Activated CD8-positive, alpha-beta memory T cell treated with anti-CD3 and anti-CD28 coated beads, Interleukin-2, amount 10 ng/mL, durations not matched to agents 7 days and 5 days (primary cell): ENCODE data around the gene TMBIM1. TPM values are rescaled to one million over a fixed set of nuclear protein-coding genes. Genes with fewer than 3 reads are reported as not detected.
"Not testable (repeated sequence)": the region's sequence is repeated elsewhere in the genome, so short reads cannot be mapped to it uniquely, and the experiment has no call there.

Experiments used
- ATAC-seq: fragments of 150-1000 bp; cut with Tn5 transposase; one replicate; pipeline ENCODE4 v1.10.0; 2021; ENCODE audit warnings: moderate library complexity
- CTCF ChIA-PET: fragments of 350-600 bp; sonication (Branson Sonifier 250); formaldehyde crosslinking; loops from one replicate; lab custom pipeline; 2021; ENCODE audit warnings: antibody characterized with exemption; lab: Charles Lee
- DNase-seq: peaks from one replicate; pipeline ENCODE4 v3.0.0-alpha.2; 2020
- H3K27ac Mint-ChIP-seq: one replicate; pipeline ENCODE4 v1.8.0; 2021; ENCODE audit warnings: mild to moderate bottlenecking, mixed read lengths
- H3K27me3 Mint-ChIP-seq: one replicate; pipeline ENCODE4 v1.8.0; 2021; ENCODE audit warnings: mixed read lengths
- H3K36me3 Mint-ChIP-seq: one replicate; pipeline ENCODE4 v1.8.0; 2021; ENCODE audit warnings: mild to moderate bottlenecking, mixed read lengths
- H3K4me1 Mint-ChIP-seq: one replicate; pipeline ENCODE4 v1.8.0; 2021; ENCODE audit warnings: mixed read lengths
- H3K4me3 Mint-ChIP-seq: one replicate; pipeline ENCODE4 v1.8.0; 2021; ENCODE audit warnings: mild to moderate bottlenecking, moderate library complexity, mixed read lengths
- H3K9me3 Mint-ChIP-seq: one replicate; pipeline ENCODE4 v1.8.0; 2022; ENCODE audit warnings: low read depth, mixed read lengths
- total RNA-seq, 2 experiments: library from RNA; stranded (reverse); gene quantifications; one replicate each; pipeline ENCODE4 v1.2.3, GENCODE V29; 2021

Gene TMBIM1
- total RNA-seq, 2 experiments from 2014 or later, result 51.5 to 72.4 TPM

DNA sequence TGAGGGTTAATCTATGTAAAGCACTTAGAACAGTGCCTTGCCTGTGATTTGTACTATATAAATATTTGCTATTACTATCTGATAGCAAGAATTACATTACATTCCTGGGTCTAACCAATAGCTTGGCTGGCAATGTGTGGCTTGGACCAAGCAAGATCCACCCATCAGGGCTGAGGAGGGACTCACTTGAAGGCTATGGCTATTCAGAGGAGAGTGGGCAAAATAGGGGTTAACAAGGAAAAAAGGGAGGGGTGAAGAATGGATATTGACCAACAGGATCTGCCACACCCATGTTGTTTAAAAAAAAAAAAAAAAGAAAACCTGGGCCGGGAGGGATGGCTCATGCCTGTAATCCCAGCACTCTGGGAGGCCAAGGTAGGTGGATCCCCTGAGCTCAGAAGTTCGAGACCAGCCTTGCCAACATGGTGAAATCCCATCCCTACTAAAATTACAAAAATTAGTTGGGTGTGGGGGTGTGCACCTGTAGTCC lies 20.0 kb upstream of the TMBIM1 start:
- CTCF ChIA-PET, result interaction anchor here (0.7 to 1.5 kb wide), 2 partner anchors 11 to 55 kb away, joined by 3 to 4 read pairs; no protein-coding TSS in a partner anchor
- DNase-seq, result no peak
- no peak for ATAC-seq
- H3K27ac Mint-ChIP-seq, result no peak overlapping the region
- no peak overlapping the region for H3K4me3 Mint-ChIP-seq
- no peaks in the 10 kb centered on the region for H3K9me3 Mint-ChIP-seq
- H3K27me3 Mint-ChIP-seq, result no peaks in the 10 kb centered on the region
- H3K36me3 Mint-ChIP-seq, result no peaks in the 10 kb centered on the region
- H3K4me1 Mint-ChIP-seq, result peaks cover 18% of the 10 kb centered on the region

DNA sequence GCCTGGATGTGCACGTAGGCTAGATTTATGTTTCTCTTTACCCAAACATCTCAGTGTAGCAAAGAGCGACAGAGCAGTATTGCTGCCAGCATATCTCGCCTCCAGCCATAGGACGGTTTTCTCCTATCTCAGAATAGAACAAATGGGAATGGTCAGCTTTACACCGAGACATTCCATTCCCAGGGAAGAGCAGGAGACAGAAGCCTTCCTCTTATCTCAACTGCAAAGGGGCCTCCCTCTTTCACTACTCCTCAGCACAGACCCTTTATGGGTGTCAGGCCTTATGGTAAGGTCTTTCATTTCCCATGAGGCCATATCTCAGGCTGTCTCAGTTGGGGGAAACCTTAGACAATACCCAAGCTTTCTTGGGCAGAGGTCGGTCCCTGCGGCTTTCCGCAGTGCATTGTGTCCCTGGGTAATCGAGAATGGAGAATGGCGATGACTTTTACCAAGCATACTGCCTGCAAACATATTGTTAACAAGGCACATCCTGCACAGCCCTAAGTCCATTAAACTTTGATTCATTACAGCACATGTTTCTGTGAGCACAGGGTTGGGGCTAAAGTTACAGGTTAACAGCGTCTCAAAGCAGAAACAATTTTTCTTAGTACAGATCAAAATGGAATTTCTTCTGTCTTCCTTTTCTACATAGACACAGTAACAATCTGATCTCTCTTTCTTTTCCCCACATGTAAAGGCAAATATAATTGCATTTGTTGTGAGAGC lies 19.4 kb upstream of the TMBIM1 start:
- not testable (repeated sequence) for H3K27ac Mint-ChIP-seq, H3K27me3 Mint-ChIP-seq, H3K4me3 Mint-ChIP-seq, H3K9me3 Mint-ChIP-seq, H3K36me3 Mint-ChIP-seq, ATAC-seq, DNase-seq
- CTCF ChIA-PET, result interaction anchor here (0.7 to 1.5 kb wide), 3 partner anchors 10 to 54 kb away, joined by 3 to 4 read pairs (median 4); no protein-coding TSS in a partner anchor
- H3K4me1 Mint-ChIP-seq, result peaks cover 13% of the 10 kb centered on the region

DNA sequence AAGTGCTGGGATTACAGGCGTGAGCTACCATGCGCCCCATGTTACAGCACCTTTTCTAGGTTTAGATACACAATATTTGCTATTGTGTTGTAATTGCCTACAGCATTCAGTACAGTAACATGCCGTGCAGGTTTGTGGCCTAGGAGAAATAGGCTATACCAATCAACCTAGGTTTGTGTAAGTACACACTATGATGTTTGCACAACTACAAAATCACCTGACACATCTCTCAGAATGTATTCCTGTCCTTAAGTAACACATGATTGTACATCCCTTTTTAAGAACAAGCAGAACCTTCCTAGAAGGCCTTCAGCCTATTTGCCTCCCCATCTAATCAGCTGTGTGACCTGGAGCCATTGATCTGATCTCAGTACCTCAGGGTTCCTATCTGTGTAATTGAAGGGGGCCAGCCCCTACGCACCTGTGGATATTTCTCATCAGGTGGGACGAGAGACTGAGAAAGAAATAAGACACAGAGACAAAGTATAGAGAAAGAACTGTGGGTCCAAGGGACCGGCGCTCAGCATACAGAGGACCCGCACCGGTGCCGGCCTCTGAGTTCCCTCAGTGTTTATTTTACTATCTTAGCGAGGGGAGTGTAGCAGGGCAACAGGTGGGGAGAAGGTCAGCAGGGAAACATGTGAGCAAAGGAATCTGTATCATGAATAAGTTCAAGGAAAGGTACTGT lies 18.7 kb upstream of the TMBIM1 start:
- H3K4me1 Mint-ChIP-seq, result peaks cover 7% of the 10 kb centered on the region
- H3K4me3 Mint-ChIP-seq, result no peak overlapping the region
- ATAC-seq, result no peak
- no peaks in the 10 kb centered on the region for H3K36me3 Mint-ChIP-seq
- H3K9me3 Mint-ChIP-seq, result no peaks in the 10 kb centered on the region
- no peaks in the 10 kb centered on the region for H3K27me3 Mint-ChIP-seq
- H3K27ac Mint-ChIP-seq, result no peak overlapping the region
- no peak for DNase-seq
- CTCF ChIA-PET, result interaction anchor here (1.4 kb wide), 1 partner anchor 9 kb away, joined by 4 read pairs; no protein-coding TSS in a partner anchor

DNA sequence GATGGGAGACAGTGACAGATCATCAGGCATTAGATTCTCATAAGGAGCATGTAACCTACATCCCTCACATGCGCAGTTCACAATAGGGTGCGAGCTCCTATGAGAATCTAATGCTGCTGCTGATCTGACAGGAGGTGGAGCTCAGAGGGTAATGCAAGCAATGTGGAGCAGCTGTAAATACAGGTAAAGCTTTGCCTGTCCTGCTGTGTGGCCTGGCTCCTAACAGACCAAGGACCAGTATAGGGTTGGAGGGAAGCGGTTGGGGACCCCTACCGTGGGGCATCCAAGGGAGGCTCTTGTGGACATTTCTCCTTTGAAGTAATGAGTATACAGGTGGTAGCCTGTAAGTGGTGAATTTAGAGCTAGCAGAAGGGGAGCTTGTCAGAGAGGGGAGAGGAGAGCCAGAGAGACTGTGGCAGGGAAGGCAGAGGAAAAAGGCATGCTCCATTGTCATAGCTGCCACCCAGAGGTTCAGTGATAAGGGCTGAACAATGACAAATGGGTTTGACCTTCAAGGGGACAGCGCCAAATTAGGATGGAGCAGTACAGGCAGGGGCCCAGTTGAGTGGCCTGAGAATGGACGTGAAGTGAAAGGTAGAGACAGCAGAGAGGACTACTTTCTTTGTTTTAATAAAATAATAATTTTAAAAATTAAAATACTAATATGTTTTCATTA lies 15.2 kb upstream of the TMBIM1 start:
- DNase-seq (no peak), ATAC-seq (no peak)
- Mint-ChIP-seq H3K27ac (no peak overlapping the region), H3K27me3 (no peaks in the 10 kb centered on the region), H3K4me3 (no peak overlapping the region), H3K9me3 (no peaks in the 10 kb centered on the region), H3K36me3 (no peaks in the 10 kb centered on the region), H3K4me1 (peaks cover 4% of the 10 kb centered on the region)
- CTCF ChIA-PET, result interaction anchor here (0.8 to 1.5 kb wide), 5 partner anchors 14 to 86 kb away, joined by 3 to 5 read pairs (median 5); partner anchors contain the start of gene CATIP

DNA sequence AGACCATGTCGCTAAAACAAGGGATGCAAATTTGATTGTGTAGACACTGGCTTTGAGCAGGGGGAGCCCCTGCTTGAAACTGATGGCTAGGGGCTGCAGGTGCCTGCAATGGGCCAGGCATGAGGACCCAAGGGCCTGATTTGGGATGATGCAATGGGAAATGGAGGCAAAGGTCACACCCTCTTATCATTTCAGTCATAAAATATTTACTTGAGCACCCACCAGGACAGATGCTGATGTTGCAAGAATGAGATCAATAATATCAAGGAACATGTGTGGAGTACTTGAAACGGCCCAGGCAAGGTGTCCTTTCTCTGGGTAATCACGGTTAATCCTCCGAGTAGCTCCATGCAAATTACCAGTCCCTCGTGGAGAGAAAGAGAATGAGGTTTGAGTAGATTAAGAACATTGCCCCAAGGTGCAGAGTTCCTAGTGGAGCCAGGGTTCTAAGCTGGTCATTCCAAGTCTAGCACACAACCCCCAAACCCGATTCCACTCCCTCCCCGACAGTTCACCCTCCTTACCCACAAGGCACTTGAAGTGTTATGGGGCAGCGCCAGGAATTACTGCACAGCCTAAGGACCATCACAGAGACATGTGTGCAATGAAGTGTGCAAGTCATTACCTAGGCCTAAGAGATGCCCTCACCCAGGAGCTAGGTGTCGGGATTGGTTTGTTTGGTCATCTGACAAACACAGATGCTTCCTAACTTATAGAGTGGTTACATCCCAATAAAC lies 14.0 kb upstream of the TMBIM1 start:
- DNase-seq (no peak), ATAC-seq (no peak)
- Mint-ChIP-seq H3K4me3 (no peak overlapping the region), H3K27me3 (no peaks in the 10 kb centered on the region), H3K36me3 (no peaks in the 10 kb centered on the region), H3K4me1 (peaks cover 6% of the 10 kb centered on the region), H3K9me3 (no peaks in the 10 kb centered on the region), H3K27ac (no peak overlapping the region)
- CTCF ChIA-PET, result interaction anchor here (0.5 to 1.5 kb wide), 5 partner anchors 11 to 541 kb away, joined by 3 to 5 read pairs (median 3); no protein-coding TSS in a partner anchor

DNA sequence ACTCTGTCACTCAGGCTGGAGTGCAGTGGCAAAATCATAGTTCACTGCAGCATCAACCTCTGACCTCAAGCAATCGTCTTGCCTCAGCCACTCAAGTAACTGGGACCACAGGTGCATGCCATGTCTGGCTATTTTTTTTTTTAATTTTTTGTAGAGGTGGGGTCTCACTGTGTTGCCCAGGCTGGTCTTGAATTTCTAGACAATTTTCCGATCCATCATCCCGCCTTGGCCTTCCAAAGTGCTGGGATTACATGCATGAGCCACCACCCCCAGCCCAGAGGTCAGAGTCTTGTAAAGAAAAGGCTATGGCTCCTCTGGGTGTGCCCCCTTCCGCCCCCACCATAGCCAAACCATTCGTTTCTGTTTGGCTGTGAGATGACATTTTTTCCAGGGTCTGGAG lies 13.1 kb upstream of the TMBIM1 start:
- no peak overlapping the region for H3K4me3 Mint-ChIP-seq
- no peak for DNase-seq
- H3K4me1 Mint-ChIP-seq, result peaks cover 10% of the 10 kb centered on the region
- H3K27me3 Mint-ChIP-seq, result no peaks in the 10 kb centered on the region
- CTCF ChIA-PET, result interaction anchor here (1.3 to 1.5 kb wide), 2 partner anchors 12 kb away, joined by 3 to 4 read pairs; no protein-coding TSS in a partner anchor
- H3K27ac Mint-ChIP-seq, result no peak overlapping the region
- no peak for ATAC-seq
- H3K9me3 Mint-ChIP-seq, result no peaks in the 10 kb centered on the region
- H3K36me3 Mint-ChIP-seq, result no peaks in the 10 kb centered on the region

DNA sequence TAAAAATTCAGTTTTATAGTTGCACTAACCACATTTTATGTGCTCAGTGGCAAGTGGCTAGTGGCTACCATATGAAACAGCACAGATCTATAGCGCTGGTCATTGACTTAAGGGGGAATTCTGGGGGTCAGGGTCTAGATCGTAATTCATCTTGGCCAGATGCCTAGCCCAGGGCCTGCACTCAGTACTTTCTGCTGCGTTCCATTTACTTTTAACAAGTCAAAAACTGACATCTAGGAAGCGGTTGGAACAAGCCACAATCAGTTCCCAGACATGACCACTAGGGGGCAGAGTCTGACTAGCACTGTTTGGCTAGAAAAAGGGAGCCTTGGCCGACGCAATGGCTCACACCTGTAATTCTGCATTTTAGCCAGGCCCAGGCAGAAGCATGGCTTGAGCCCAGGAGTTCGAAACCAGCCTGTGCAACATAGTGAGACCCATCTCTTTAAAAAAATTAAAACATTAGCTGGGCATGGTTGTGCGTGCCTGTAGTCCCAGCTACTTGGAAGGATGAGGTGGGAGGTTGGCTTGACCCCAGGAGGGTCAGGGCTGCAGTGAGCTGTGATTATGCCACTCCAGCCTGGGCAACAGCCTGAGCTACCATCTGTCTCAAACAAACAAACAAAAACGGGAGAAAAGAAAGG lies 9.0 kb upstream of the TMBIM1 start:
- Mint-ChIP-seq H3K4me1 (peaks cover 8% of the 10 kb centered on the region), H3K4me3 (no peak overlapping the region), H3K9me3 (no peaks in the 10 kb centered on the region), H3K27me3 (no peaks in the 10 kb centered on the region), H3K36me3 (no peaks in the 10 kb centered on the region), H3K27ac (peak overlapping the region; percentile 76)
- CTCF ChIA-PET, result interaction anchor here (0.7 to 2.4 kb wide), 25 partner anchors 8 to 546 kb away, joined by 3 to 22 read pairs (median 4); partner anchors contain the start of genes CATIP and CTDSP1
- DNase-seq (peak; percentile 94), ATAC-seq (peak; percentile 96)

DNA sequence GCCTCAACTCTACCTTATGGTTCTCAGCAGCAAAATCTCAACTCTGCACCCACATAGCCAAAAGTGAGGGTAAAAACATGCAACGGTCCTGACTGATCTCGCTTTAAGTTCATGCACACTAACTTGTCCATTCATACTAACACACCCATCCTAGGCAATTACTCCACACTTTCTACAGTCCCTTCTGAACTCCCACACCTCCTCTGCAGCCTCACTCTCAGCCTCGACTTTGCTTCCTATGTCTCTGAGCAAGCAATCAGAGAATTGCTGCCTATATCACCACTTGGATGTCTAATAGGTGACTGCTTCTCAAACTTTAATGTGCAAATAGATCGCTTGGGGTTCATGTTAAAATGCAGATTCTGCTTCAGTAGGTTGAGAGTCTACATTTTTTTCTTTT lies 7.8 kb upstream of the TMBIM1 start:
- Mint-ChIP-seq H3K4me1 (peaks cover 9% of the 10 kb centered on the region), H3K27ac (no peak overlapping the region), H3K36me3 (no peaks in the 10 kb centered on the region), H3K9me3 (no peaks in the 10 kb centered on the region), H3K4me3 (no peak overlapping the region), H3K27me3 (no peaks in the 10 kb centered on the region)
- ATAC-seq (no peak), DNase-seq (no peak)
- CTCF ChIA-PET, result interaction anchor here (0.6 to 3.1 kb wide), 5 partner anchors 11 to 96 kb away, joined by 3 to 10 read pairs (median 3); partner anchors contain the start of gene CATIP

DNA sequence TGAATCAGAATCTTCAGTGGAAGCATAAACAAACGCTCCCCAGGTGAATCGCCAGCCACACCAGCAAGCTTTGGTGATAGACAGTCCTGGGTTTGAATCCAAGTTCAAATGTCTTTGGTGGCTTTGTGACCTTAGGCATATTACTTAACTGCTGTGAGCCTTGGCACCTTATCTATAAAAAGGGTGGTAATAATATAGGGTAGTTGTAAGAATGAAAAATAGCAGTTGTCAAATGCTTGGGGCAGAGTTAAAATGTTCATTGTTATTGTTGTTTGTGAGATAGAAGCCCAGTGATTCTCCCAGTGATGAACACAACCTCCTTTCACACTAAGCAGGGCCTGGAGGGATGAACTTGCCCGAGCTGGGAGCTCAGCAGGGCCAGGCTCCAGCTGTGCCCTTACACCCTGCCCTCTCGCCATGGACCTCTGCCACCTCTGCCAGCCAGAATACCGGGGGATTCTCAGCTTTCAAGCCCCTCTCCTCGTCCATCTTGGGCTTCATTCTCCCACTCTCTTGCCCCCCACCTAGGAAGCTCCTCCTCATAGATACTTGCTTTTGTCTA lies 6.1 kb upstream of the TMBIM1 start:
- Mint-ChIP-seq H3K4me1 (peaks cover 22% of the 10 kb centered on the region), H3K4me3 (no peak overlapping the region), H3K36me3 (no peaks in the 10 kb centered on the region), H3K27ac (no peak overlapping the region), H3K9me3 (no peaks in the 10 kb centered on the region), H3K27me3 (no peaks in the 10 kb centered on the region)
- DNase-seq (no peak), ATAC-seq (no peak)
- CTCF ChIA-PET, result interaction anchor here (1.0 to 3.1 kb wide), 6 partner anchors 11 to 549 kb away, joined by 3 to 10 read pairs (median 6); partner anchors contain the start of genes CATIP and PNKD

DNA sequence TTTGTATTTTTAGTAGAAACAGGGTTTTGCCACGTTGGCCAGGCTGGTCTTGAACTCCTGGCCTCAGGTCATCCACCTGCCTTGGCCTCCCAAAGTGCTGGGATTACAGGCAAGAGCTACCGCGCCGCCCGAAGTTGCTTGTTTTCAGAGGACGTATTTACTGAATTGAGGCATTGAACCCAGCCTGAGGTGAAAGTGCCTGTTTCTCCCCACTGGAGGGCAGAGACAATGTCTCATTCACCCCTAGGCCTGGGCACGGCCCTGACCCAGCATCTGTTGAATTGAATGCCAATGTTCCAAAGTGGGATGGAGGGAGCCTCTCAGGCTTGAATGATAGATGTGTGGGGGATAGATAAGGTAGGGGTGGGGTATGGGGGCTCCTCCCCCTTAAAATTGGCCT lies 4.5 kb upstream of the TMBIM1 start:
- ATAC-seq (no peak), DNase-seq (no peak)
- no peak overlapping the region for H3K4me3 Mint-ChIP-seq
- H3K27me3 Mint-ChIP-seq, result no peaks in the 10 kb centered on the region
- no peak overlapping the region for H3K27ac Mint-ChIP-seq
- H3K36me3 Mint-ChIP-seq, result no peaks in the 10 kb centered on the region
- CTCF ChIA-PET, result interaction anchor here (1.0 to 15.3 kb wide), 7 partner anchors 11 to 110 kb away, joined by 3 to 243 read pairs (median 4); partner anchors contain the start of genes AAMP, CATIP and PNKD
- peaks cover 31% of the 10 kb centered on the region for H3K4me1 Mint-ChIP-seq
- H3K9me3 Mint-ChIP-seq, result no peaks in the 10 kb centered on the region

DNA sequence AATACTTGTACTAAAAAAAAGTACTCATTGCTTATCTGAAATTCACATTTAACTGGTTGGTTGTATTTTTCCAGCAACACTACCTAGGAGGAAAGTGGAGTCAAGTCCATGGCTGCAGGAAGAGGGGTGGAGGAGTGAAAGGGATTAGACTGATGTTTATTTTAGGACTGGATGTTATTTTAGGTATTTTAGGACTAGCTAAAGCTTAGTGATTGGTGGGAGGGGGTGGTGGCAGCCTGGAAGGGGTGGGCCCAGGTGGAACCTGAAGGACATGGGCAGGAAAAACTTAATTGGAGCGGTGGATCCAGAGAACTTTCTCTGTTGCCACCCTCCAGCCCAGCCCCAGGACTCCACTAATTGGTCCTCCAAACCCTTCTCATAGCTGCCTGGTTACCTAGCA lies 3.9 kb upstream of the TMBIM1 start:
- CTCF ChIA-PET, result interaction anchor here (1.0 to 15.3 kb wide), 9 partner anchors 10 to 110 kb away, joined by 3 to 243 read pairs (median 4); partner anchors contain the start of genes AAMP, CATIP and PNKD
- Mint-ChIP-seq H3K9me3 (no peaks in the 10 kb centered on the region), H3K27ac (no peak overlapping the region), H3K4me3 (no peak overlapping the region), H3K27me3 (no peaks in the 10 kb centered on the region), H3K36me3 (no peaks in the 10 kb centered on the region), H3K4me1 (peaks cover 31% of the 10 kb centered on the region)
- ATAC-seq (no peak), DNase-seq (no peak)
